H9 (cell line): Measurements from ENCODE around the gene SLC7A1. TPM values are rescaled to one million over a fixed set of nuclear protein-coding genes. Genes with fewer than 3 reads are reported as not detected.

ENCODE experiments used
- DNase-seq: peaks from one replicate; pipeline ENCODE4 v3.0.0-alpha.2; 2017
- H2AFZ ChIP-seq: one replicate; pipeline ENCODE4 v1.6.1; 2013; ENCODE audit warnings: mild to moderate bottlenecking, low read length, control low read depth, moderate library complexity
- H2AK5ac ChIP-seq: 2 replicates; pipeline ENCODE4 v1.6.1; 2013; ENCODE audit warnings: low read length, control low read depth, mixed read lengths; ENCODE audit not compliant: insufficient read length
- H2BK120ac ChIP-seq: one replicate; pipeline ENCODE4 v1.6.1; 2013; ENCODE audit warnings: low read depth, mild to moderate bottlenecking, low read length, control low read depth, inconsistent platforms; ENCODE audit not compliant: poor library complexity, severe bottlenecking
- H2BK12ac ChIP-seq: 2 replicates; pipeline ENCODE4 v1.6.1; 2013; ENCODE audit warnings: low read length, control low read depth, mixed read lengths, low read depth; ENCODE audit not compliant: insufficient read length
- H2BK15ac ChIP-seq: 2 replicates; pipeline ENCODE4 v1.6.1; 2013; ENCODE audit warnings: low read depth, low read length, control low read depth
- H2BK20ac ChIP-seq: one replicate; pipeline ENCODE4 v1.6.1; 2013; ENCODE audit warnings: low read depth, mild to moderate bottlenecking, low read length, control low read depth, inconsistent platforms; ENCODE audit not compliant: poor library complexity, severe bottlenecking
- H2BK5ac ChIP-seq: 2 replicates; pipeline ENCODE4 v1.6.1; 2013; ENCODE audit warnings: low read length, control low read depth, mixed read lengths; ENCODE audit not compliant: insufficient read length
- H3K14ac ChIP-seq: 2 replicates; pipeline ENCODE4 v1.6.1; 2013; ENCODE audit warnings: low read length, control low read depth; ENCODE audit not compliant: insufficient read depth
- H3K18ac ChIP-seq: 2 replicates; pipeline ENCODE4 v1.6.1; 2013; ENCODE audit warnings: low read depth, mild to moderate bottlenecking, mixed read lengths, low read length, control low read depth; ENCODE audit not compliant: insufficient read length
- H3K23ac ChIP-seq: 2 replicates; pipeline ENCODE4 v1.6.1; 2013; ENCODE audit warnings: low read length, control low read depth, mixed read lengths, low read depth; ENCODE audit not compliant: insufficient read length
- H3K23me2 ChIP-seq: 2 replicates; pipeline ENCODE4 v1.6.1; 2013; ENCODE audit warnings: low read depth, mild to moderate bottlenecking, mixed read lengths, low read length, control low read depth; ENCODE audit not compliant: insufficient read length, poor library complexity, severe bottlenecking
- H3K27ac ChIP-seq: 2 replicates; pipeline ENCODE4 v1.5.1; 2013; ENCODE audit warnings: low read length, control low read depth, mixed read lengths, low read depth; ENCODE audit not compliant: insufficient read length
- H3K27me3 ChIP-seq: 2 replicates; pipeline ENCODE4 v1.6.1; 2013; ENCODE audit warnings: low read length, control low read depth, inconsistent platforms; ENCODE audit not compliant: insufficient read depth
- H3K4ac ChIP-seq: 2 replicates; pipeline ENCODE4 v1.6.1; 2013; ENCODE audit warnings: low read depth, mild to moderate bottlenecking, control low read depth, inconsistent platforms, low read length, moderate library complexity
- H3K4me1 ChIP-seq: 2 replicates; pipeline ENCODE4 v1.6.1; 2013; ENCODE audit warnings: low read length, control low read depth, inconsistent platforms; ENCODE audit not compliant: insufficient read depth
- H3K4me2 ChIP-seq: 2 replicates; pipeline ENCODE4 v1.6.1; 2013; ENCODE audit warnings: low read length, control low read depth, mixed read lengths; ENCODE audit not compliant: insufficient read length, insufficient read depth
- H3K56ac ChIP-seq: 2 replicates; pipeline ENCODE4 v1.6.1; 2013; ENCODE audit warnings: low read depth, mild to moderate bottlenecking, mixed read lengths, low read length, control low read depth; ENCODE audit not compliant: insufficient read length
- H3K79me1 ChIP-seq: 2 replicates; pipeline ENCODE4 v1.6.1; 2013; ENCODE audit warnings: low read depth, mild to moderate bottlenecking, moderate library complexity, low read length, control low read depth, inconsistent platforms; ENCODE audit not compliant: insufficient read depth, poor library complexity, severe bottlenecking
- H3K79me2 ChIP-seq: 2 replicates; pipeline ENCODE4 v1.6.1; 2013; ENCODE audit warnings: low read length, control low read depth, inconsistent platforms; ENCODE audit not compliant: insufficient read depth
- H3K9ac ChIP-seq: 2 replicates; pipeline ENCODE4 v1.6.1; 2013; ENCODE audit warnings: low read length, control low read depth, mixed read lengths; ENCODE audit not compliant: insufficient read length; ENCODE audit errors: extremely low read depth
- H3K9me3 ChIP-seq: one replicate; pipeline ENCODE4 v1.6.1; 2013; ENCODE audit warnings: low read depth, low read length, inconsistent platforms; ENCODE audit not compliant: control insufficient read depth
- H3T11ph ChIP-seq: one replicate; pipeline ENCODE4 v1.6.1; 2013; ENCODE audit warnings: mild to moderate bottlenecking, low read length, control low read depth, inconsistent platforms
- H4K20me1 ChIP-seq: one replicate; pipeline ENCODE4 v1.6.1; 2013; ENCODE audit not compliant: control insufficient read depth, insufficient read length, insufficient read depth
- H4K5ac ChIP-seq: 2 replicates; pipeline ENCODE4 v1.6.1; 2013; ENCODE audit warnings: low read depth, mild to moderate bottlenecking, mixed read lengths, low read length, control low read depth; ENCODE audit not compliant: insufficient read length
- H4K8ac ChIP-seq: replicated peaks from 2 replicates; pipeline ENCODE4 v1.6.1; 2013; ENCODE audit warnings: low read length, control low read depth, mixed read lengths, low read depth; ENCODE audit not compliant: insufficient read length
- H4K91ac ChIP-seq: 2 replicates; pipeline ENCODE4 v1.6.1; 2013; ENCODE audit warnings: low read depth, mild to moderate bottlenecking, moderate library complexity, mixed read lengths, low read length, control low read depth; ENCODE audit not compliant: insufficient read length
- H3K27ac Mint-ChIP-seq, 3 experiments: 2 replicates in 2 of 3; 3 replicates in 1 of 3; pipeline ENCODE4 v1.8.0; 2020 to 2021; ENCODE audit warnings: mixed read lengths in 3 of 3, mild to moderate bottlenecking in 1 of 3, moderate library complexity in 1 of 3
- H3K27me3 Mint-ChIP-seq: 2 replicates; pipeline ENCODE4 v1.8.0; 2021; ENCODE audit warnings: low read depth, mild to moderate bottlenecking, moderate library complexity, mixed read lengths
- H3K36me3 Mint-ChIP-seq, 3 experiments: 2 replicates in 2 of 3; 3 replicates in 1 of 3; pipeline ENCODE4 v1.8.0; 2020 to 2021; ENCODE audit warnings: low read depth in 3 of 3, mixed read lengths in 3 of 3; ENCODE audit not compliant: insufficient read depth in 1 of 3
- H3K4me1 Mint-ChIP-seq, 2 experiments: 2 replicates each; pipeline ENCODE4 v1.8.0; 2020; ENCODE audit warnings: mixed read lengths in 2 of 2
- H3K4me3 Mint-ChIP-seq, 2 experiments: 2 replicates in 1 of 2; 3 replicates in 1 of 2; pipeline ENCODE4 v1.8.0; 2020 to 2021; ENCODE audit warnings: mild to moderate bottlenecking in 2 of 2, mixed read lengths in 2 of 2, moderate library complexity in 1 of 2
- H3K9me3 Mint-ChIP-seq, 2 experiments: 2 replicates in 1 of 2; 3 replicates in 1 of 2; pipeline ENCODE4 v1.8.0; 2020; ENCODE audit warnings: mild to moderate bottlenecking in 2 of 2, mixed read lengths in 2 of 2, moderate library complexity in 1 of 2
- CTCF ChIP-seq: fragments of 200-600 bp; sonication (generic); conservative IDR thresholded peaks from 3 replicates; pipeline ENCODE4 v1.8.0; 2021; ENCODE audit warnings: antibody characterized with exemption, mild to moderate bottlenecking
- WGBS: extraction: QIAGEN DNeasy Blood & Tissue Kit; methylation state at CpG from one replicate; pipeline ENCODE4 v1.1.7; 2013; ENCODE audit warnings: missing lambda C conversion rate, low lambda C conversion rate, mixed read lengths; ENCODE audit not compliant: insufficient read length; ENCODE audit errors: extremely low coverage; 5-methylcytosine and 5-hydroxymethylcytosine counted together
- total RNA-seq: library from RNA; stranded (reverse); gene quantifications from 2 replicates; pipeline ENCODE4 v1.2.1, GENCODE V29; 2021

Gene SLC7A1
- total RNA-seq, 1 experiment from 2014 or later: 109 TPM

- Histone ChIP-seq H4K5ac (no peak overlapping the region), H3K79me2 (no peaks in the 10 kb centered on the region), H3K4ac (no peak overlapping the region), H3K27me3 (no peaks in the 10 kb centered on the region; the same call in 1 of the 2 replicates), H2BK12ac (no peak overlapping the region), H3K4me2 (no peak overlapping the region), H3T11ph (no peak overlapping the region), H2AK5ac (no peak overlapping the region), H3K23ac (no peak overlapping the region), H3K4me1 (peaks cover 9% of the 10 kb centered on the region; the same call in 1 of the 2 replicates), H3K79me1 (no peaks in the 10 kb centered on the region), H2BK15ac (no peak overlapping the region), H2BK20ac (no peak overlapping the region), H3K9ac (no peak overlapping the region), H4K8ac (no peak overlapping the region), H2BK5ac (no peak overlapping the region), H4K20me1 (no peaks in the 10 kb centered on the region), H3K18ac (no peak overlapping the region), H2BK120ac (no peak overlapping the region), H3K9me3 (no peaks in the 10 kb centered on the region), H3K56ac (no peak overlapping the region), H3K14ac (no peak overlapping the region), H3K23me2 (no peaks in the 10 kb centered on the region), H3K27ac (no peak overlapping the region), H4K91ac (no peak overlapping the region), H2AFZ (no peak overlapping the region)
- Mint-ChIP-seq H3K27ac (no peak overlapping the region), H3K27me3 (peaks cover 2% of the 10 kb centered on the region; the same call in 1 of the 2 replicates), H3K36me3 (no peaks in the 10 kb centered on the region), H3K4me1 (peaks cover 30 to 32% of the 10 kb centered on the region in 2 experiments), H3K9me3 (no peaks in the 10 kb centered on the region), H3K4me3 (no peak overlapping the region)
- DNase-seq: no peak
- TF ChIP-seq CTCF: no peak
- no CpG with 5 or more reads among the region's 9 CpGs for WGBS
Measured at GRCh38 chr13:29490561-29490885, 105.0 kb downstream of the SLC7A1 start.
